ENCODE measurements around the gene SLC35E2B.
"Not testable (repeated sequence)": the region's sequence is repeated elsewhere in the genome, so short reads cannot be mapped to it uniquely, and the experiment has no call there.

Gene SLC35E2B

GRCh38 chr1:1702506-1702905 is 9.9 kb upstream of the SLC35E2B start:
- not testable (repeated sequence) for DNase-seq

- not testable (repeated sequence) for DNase-seq
Observed at GRCh38 chr1:1700557-1700956, 8.0 kb upstream of the SLC35E2B start.

- DNase-seq: not testable (repeated sequence)
Observed at GRCh38 chr1:1700067-1700466, 7.5 kb upstream of the SLC35E2B start.

- not testable (repeated sequence) for DNase-seq
Observed at GRCh38 chr1:1699061-1699460, 6.5 kb upstream of the SLC35E2B start.

- not testable (repeated sequence) for DNase-seq
Observed at GRCh38 chr1:1697358-1698183, 5.0 kb upstream of the SLC35E2B start.

GRCh38 chr1:1696431-1697357 is 4.1 kb upstream of the SLC35E2B start:
- DNase-seq: not testable (repeated sequence)

GRCh38 chr1:1692324-1692713 is 276 bp downstream of the SLC35E2B start:
- not testable (repeated sequence) for DNase-seq

- DNase-seq: not testable (repeated sequence)
Observed at GRCh38 chr1:1691443-1691842, 1.2 kb downstream of the SLC35E2B start.

GRCh38 chr1:1689526-1689925 is 3.1 kb downstream of the SLC35E2B start:
- not testable (repeated sequence) for DNase-seq

- DNase-seq: no peak
Observed at GRCh38 chr1:1687846-1688245, 4.7 kb downstream of the SLC35E2B start.

- DNase-seq: no peak
Observed at GRCh38 chr1:1684031-1684681, 8.4 kb downstream of the SLC35E2B start.

GRCh38 chr1:1683104-1683905 is 9.3 kb downstream of the SLC35E2B start:
- DNase-seq: no peak

- no peak for DNase-seq
Observed at GRCh38 chr1:1680912-1681273, 11.7 kb downstream of the SLC35E2B start.

- no peak for DNase-seq
Observed at GRCh38 chr1:1680031-1680911, 12.3 kb downstream of the SLC35E2B start.

- no peak for DNase-seq
Observed at GRCh38 chr1:1678581-1679380, 13.8 kb downstream of the SLC35E2B start.

GRCh38 chr1:1677718-1678580 is 14.6 kb downstream of the SLC35E2B start:
- no peak for DNase-seq

GRCh38 chr1:1676087-1676486 is 16.5 kb downstream of the SLC35E2B start:
- not testable (repeated sequence) for DNase-seq

GRCh38 chr1:1675218-1675617 is 17.4 kb downstream of the SLC35E2B start:
- DNase-seq: not testable (repeated sequence)

- not testable (repeated sequence) for DNase-seq
Observed at GRCh38 chr1:1674806-1675205, 17.8 kb downstream of the SLC35E2B start.
